HepG2 (cell line): ENCODE measurements around the gene LCAT. TPM values are rescaled to one million over a fixed set of nuclear protein-coding genes. Genes with fewer than 3 reads are reported as not detected.

Experiments used
- ADNP ChIP-seq: sonication (generic); formaldehyde crosslinking; IDR thresholded peaks from 2 replicates; pipeline ENCODE4 v1.4.0; 2020; ENCODE audit warnings: missing genetic modification reagents
- AGO2 ChIP-seq: fragments of 200-400 bp; formaldehyde crosslinking; optimal IDR thresholded peaks from 2 replicates; pipeline ENCODE3; 2017; ENCODE audit warnings: mild to moderate bottlenecking, low read depth, low read length, moderate library complexity
- DMAP1 ChIP-seq: IDR thresholded peaks from 2 replicates; pipeline ENCODE4 v1.6.1; 2016
- PHB2 ChIP-seq: fragments of 450-650 bp; IDR thresholded peaks from 2 replicates; pipeline ENCODE4 v1.6.1; 2018; ENCODE audit not compliant: partially characterized antibody
- ZNF337 ChIP-seq: sonication (generic); formaldehyde crosslinking; IDR thresholded peaks from 2 replicates; pipeline ENCODE4 v1.5.1; 2020; ENCODE audit warnings: missing genetic modification reagents, low read depth, mild to moderate bottlenecking, borderline replicate concordance
- ZNF558 ChIP-seq: sonication (generic); formaldehyde crosslinking; IDR thresholded peaks from 2 replicates; pipeline ENCODE4 v1.9.0; 2022; ENCODE audit warnings: mild to moderate bottlenecking, missing genetic modification reagents, borderline replicate concordance
- ZNF616 ChIP-seq: sonication (generic); formaldehyde crosslinking; IDR thresholded peaks from 2 replicates; pipeline ENCODE4 v1.5.0; 2020; ENCODE audit warnings: low read depth, mild to moderate bottlenecking, missing genetic modification reagents
- polyA plus RNA-seq, 8 experiments: library from polyadenylated mRNA; depleted of rRNA in 3 of 8; stranded (reverse) in 7 of 8; unstranded in 1 of 8; fragments of >200 nt; fragmentation: Illumina TruSeq in 4 of 8; extraction: Trizol in 4 of 8; gene quantifications; 2 replicates each; pipeline versions ENCODE4 v1.2.1 to v1.2.3, GENCODE V29; 2011 to 2016; ENCODE audit warnings: low read depth in 4 of 8, missing spikeins in 1 of 8, mixed read lengths in 1 of 8; ENCODE audit not compliant: insufficient read depth in 1 of 8
- total RNA-seq, 5 experiments: library from RNA; depleted of rRNA; stranded (reverse); fragments of >200 nt; fragmentation: Illumina TruSeq; extraction: Trizol; gene quantifications; 2 replicates each; pipeline ENCODE4 v1.2.3, GENCODE V29; 2016; ENCODE audit warnings: low read depth in 1 of 5
- TF ChIP-seq, protein P1 (sequence below): sonication (generic); formaldehyde crosslinking; IDR thresholded peaks from 2 replicates; pipeline ENCODE4; 2020; ENCODE audit warnings: missing genetic modification reagents, mild to moderate bottlenecking, borderline replicate concordance
- TF ChIP-seq, protein P2 (sequence below): sonication (generic); formaldehyde crosslinking; IDR thresholded peaks from 2 replicates; pipeline ENCODE4 v1.5.1; 2020; ENCODE audit warnings: mild to moderate bottlenecking, missing genetic modification reagents, moderate library complexity
- TF ChIP-seq, protein P3 (sequence below): sonication (generic); formaldehyde crosslinking; IDR thresholded peaks from 2 replicates; pipeline ENCODE4 v1.5.0; 2020; ENCODE audit warnings: missing genetic modification reagents
- TF ChIP-seq, protein P4 (sequence below): sonication (generic); formaldehyde crosslinking; IDR thresholded peaks from 2 replicates; pipeline ENCODE4 v1.5.0; 2020; ENCODE audit warnings: missing genetic modification reagents
- TF ChIP-seq, protein P5 (sequence below): IDR thresholded peaks from 2 replicates; pipeline ENCODE4 v1.6.1; 2016; ENCODE audit warnings: low read depth
- TF ChIP-seq, protein P6 (sequence below): sonication (generic); formaldehyde crosslinking; IDR thresholded peaks from 2 replicates; pipeline ENCODE4 v1.5.0; 2020; ENCODE audit warnings: mild to moderate bottlenecking, missing genetic modification reagents

The LCAT gene
- total and polyA plus RNA-seq, 2 of the 13 experiments (the other 11 are each of a cell fraction or from before 2014, with no cell fraction given) = 36.1 to 38.9 TPM

DNA sequence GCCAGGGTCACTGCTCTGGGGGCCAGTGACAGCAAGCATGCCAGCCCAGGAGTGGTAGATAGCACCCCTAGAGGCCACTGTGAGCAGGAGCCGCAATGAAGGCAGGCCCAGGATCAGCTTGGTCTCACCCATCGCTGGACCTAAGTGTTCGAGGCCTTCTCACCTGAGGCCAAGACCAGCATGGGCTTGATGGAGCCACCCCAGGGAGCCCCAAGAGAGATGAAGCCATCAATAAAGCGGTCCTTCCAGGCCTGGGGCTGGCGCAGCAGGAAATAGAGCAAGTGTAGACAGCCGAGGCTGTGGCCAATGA is 1.8 kb downstream of the LCAT start (continued):
- TF ChIP-seq, protein P1, sequence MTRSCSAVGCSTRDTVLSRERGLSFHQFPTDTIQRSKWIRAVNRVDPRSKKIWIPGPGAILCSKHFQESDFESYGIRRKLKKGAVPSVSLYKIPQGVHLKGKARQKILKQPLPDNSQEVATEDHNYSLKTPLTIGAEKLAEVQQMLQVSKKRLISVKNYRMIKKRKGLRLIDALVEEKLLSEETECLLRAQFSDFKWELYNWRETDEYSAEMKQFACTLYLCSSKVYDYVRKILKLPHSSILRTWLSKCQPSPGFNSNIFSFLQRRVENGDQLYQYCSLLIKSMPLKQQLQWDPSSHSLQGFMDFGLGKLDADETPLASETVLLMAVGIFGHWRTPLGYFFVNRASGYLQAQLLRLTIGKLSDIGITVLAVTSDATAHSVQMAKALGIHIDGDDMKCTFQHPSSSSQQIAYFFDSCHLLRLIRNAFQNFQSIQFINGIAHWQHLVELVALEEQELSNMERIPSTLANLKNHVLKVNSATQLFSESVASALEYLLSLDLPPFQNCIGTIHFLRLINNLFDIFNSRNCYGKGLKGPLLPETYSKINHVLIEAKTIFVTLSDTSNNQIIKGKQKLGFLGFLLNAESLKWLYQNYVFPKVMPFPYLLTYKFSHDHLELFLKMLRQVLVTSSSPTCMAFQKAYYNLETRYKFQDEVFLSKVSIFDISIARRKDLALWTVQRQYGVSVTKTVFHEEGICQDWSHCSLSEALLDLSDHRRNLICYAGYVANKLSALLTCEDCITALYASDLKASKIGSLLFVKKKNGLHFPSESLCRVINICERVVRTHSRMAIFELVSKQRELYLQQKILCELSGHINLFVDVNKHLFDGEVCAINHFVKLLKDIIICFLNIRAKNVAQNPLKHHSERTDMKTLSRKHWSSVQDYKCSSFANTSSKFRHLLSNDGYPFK (CRISPR knock-in tag) = no peak
- TF ChIP-seq PHB2 (no peak), DMAP1 (no peak), ZNF558 (CRISPR knock-in tag) (no peak), AGO2 (no peak), ADNP (CRISPR knock-in tag) (no peak), ZNF616 (CRISPR knock-in tag) (no peak), ZNF337 (CRISPR knock-in tag) (no peak)
- TF ChIP-seq, protein P2, sequence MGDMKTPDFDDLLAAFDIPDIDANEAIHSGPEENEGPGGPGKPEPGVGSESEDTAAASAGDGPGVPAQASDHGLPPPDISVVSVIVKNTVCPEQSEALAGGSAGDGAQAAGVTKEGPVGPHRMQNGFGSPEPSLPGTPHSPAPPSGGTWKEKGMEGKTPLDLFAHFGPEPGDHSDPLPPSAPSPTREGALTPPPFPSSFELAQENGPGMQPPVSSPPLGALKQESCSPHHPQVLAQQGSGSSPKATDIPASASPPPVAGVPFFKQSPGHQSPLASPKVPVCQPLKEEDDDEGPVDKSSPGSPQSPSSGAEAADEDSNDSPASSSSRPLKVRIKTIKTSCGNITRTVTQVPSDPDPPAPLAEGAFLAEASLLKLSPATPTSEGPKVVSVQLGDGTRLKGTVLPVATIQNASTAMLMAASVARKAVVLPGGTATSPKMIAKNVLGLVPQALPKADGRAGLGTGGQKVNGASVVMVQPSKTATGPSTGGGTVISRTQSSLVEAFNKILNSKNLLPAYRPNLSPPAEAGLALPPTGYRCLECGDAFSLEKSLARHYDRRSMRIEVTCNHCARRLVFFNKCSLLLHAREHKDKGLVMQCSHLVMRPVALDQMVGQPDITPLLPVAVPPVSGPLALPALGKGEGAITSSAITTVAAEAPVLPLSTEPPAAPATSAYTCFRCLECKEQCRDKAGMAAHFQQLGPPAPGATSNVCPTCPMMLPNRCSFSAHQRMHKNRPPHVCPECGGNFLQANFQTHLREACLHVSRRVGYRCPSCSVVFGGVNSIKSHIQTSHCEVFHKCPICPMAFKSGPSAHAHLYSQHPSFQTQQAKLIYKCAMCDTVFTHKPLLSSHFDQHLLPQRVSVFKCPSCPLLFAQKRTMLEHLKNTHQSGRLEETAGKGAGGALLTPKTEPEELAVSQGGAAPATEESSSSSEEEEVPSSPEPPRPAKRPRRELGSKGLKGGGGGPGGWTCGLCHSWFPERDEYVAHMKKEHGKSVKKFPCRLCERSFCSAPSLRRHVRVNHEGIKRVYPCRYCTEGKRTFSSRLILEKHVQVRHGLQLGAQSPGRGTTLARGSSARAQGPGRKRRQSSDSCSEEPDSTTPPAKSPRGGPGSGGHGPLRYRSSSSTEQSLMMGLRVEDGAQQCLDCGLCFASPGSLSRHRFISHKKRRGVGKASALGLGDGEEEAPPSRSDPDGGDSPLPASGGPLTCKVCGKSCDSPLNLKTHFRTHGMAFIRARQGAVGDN (CRISPR knock-in tag) = peak; percentile 75
- TF ChIP-seq, protein P3, sequence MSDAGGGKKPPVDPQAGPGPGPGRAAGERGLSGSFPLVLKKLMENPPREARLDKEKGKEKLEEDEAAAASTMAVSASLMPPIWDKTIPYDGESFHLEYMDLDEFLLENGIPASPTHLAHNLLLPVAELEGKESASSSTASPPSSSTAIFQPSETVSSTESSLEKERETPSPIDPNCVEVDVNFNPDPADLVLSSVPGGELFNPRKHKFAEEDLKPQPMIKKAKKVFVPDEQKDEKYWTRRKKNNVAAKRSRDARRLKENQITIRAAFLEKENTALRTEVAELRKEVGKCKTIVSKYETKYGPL = no peak
- TF ChIP-seq, protein P4, sequence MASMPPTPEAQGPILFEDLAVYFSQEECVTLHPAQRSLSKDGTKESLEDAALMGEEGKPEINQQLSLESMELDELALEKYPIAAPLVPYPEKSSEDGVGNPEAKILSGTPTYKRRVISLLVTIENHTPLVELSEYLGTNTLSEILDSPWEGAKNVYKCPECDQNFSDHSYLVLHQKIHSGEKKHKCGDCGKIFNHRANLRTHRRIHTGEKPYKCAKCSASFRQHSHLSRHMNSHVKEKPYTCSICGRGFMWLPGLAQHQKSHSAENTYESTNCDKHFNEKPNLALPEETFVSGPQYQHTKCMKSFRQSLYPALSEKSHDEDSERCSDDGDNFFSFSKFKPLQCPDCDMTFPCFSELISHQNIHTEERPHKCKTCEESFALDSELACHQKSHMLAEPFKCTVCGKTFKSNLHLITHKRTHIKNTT (CRISPR knock-in tag) = no peak
- TF ChIP-seq, protein P5, sequence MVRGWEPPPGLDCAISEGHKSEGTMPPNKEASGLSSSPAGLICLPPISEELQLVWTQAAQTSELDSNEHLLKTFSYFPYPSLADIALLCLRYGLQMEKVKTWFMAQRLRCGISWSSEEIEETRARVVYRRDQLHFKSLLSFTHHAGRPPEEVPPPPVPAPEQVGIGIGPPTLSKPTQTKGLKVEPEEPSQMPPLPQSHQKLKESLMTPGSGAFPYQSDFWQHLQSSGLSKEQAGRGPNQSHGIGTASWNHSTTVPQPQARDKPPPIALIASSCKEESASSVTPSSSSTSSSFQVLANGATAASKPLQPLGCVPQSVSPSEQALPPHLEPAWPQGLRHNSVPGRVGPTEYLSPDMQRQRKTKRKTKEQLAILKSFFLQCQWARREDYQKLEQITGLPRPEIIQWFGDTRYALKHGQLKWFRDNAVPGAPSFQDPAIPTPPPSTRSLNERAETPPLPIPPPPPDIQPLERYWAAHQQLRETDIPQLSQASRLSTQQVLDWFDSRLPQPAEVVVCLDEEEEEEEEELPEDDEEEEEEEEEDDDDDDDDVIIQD = no peak
- TF ChIP-seq, protein P6, sequence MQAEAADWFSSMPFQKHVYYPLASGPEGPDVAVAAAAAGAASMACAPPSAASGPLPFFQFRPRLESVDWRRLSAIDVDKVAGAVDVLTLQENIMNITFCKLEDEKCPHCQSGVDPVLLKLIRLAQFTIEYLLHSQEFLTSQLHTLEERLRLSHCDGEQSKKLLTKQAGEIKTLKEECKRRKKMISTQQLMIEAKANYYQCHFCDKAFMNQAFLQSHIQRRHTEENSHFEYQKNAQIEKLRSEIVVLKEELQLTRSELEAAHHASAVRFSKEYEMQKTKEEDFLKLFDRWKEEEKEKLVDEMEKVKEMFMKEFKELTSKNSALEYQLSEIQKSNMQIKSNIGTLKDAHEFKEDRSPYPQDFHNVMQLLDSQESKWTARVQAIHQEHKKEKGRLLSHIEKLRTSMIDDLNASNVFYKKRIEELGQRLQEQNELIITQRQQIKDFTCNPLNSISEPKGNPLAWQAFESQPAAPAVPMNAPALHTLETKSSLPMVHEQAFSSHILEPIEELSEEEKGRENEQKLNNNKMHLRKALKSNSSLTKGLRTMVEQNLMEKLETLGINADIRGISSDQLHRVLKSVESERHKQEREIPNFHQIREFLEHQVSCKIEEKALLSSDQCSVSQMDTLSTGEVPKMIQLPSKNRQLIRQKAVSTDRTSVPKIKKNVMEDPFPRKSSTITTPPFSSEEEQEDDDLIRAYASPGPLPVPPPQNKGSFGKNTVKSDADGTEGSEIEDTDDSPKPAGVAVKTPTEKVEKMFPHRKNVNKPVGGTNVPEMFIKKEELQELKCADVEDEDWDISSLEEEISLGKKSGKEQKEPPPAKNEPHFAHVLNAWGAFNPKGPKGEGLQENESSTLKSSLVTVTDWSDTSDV (CRISPR knock-in tag) = no peak
